SK-N-SH treated with all-trans-retinoic acid at 6 μM for 48 hours (cell line): ENCODE measurements around the gene PTPRG.

Source experiments
- ZNF70 ChIP-seq: fragments of 450-650 bp; formaldehyde crosslinking; IDR thresholded peaks from 2 replicates; pipeline ENCODE4 v1.5.0; 2020; ENCODE audit warnings: mild to moderate bottlenecking, moderate library complexity
- ZNF8 ChIP-seq: fragments of 450-650 bp; formaldehyde crosslinking; IDR thresholded peaks from 2 replicates; pipeline ENCODE4 v1.5.0; 2020; ENCODE audit warnings: mild to moderate bottlenecking, moderate library complexity

DNA sequence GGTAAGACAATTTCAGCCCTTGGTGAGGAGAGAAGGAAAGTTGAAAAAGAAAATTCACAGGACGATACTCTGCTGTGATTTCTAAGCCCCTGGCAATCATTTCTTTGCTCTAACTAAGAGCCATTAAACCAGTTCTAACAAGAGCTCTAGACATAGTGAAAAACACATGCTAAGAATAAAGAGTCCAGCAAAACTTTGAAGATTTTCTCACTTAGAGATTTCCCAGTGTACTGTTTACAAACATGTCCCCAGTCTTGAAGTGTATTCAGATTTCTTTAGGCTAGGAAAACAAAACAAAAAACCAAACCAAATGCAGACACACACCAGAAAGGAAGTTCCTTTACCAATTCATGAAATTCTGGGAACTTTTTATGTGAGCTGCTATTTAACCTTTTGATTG lies 325.8 kb downstream of the PTPRG start:
- TF ChIP-seq ZNF8 (CRISPR knock-in tag) = no peak
- no peak for TF ChIP-seq ZNF70
